Right atrium auricular region (tissue), 2 donors: Measurements from ENCODE around the gene CARMIL3. TPM values are rescaled to one million over a fixed set of nuclear protein-coding genes. Genes with fewer than 3 reads are reported as not detected.

Experiments
- DNase-seq: peaks from one replicate; pipeline ENCODE4 v3.0.0-alpha.2; 2019; ENCODE audit warnings: low spot score
- H3K27ac ChIP-seq, 2 donors: fragments of 200-600 bp; sonication (generic); 1 replicate in 1 of 2; 2 replicates in 1 of 2; pipeline ENCODE4 v1.5.1; 2016 to 2019
- H3K27me3 ChIP-seq, 2 donors: fragments of 200-600 bp; sonication (generic); one replicate each; pipeline versions ENCODE4 v1.5.1 to v1.6.0; 2017 to 2019
- H3K36me3 ChIP-seq: fragments of 200-600 bp; sonication (generic); one replicate; pipeline ENCODE4 v1.5.1; 2016
- H3K4me1 ChIP-seq, 2 donors: fragments of 200-600 bp; sonication (generic); one replicate each; pipeline versions ENCODE4 v1.5.1 to v1.6.0; 2017 to 2019
- H3K4me3 ChIP-seq, 2 donors: fragments of 200-600 bp; sonication (generic); 1 replicate in 1 of 2; 2 replicates in 1 of 2; pipeline ENCODE4 v1.5.1; 2017 to 2019; ENCODE audit warnings: mild to moderate bottlenecking in 1 of 2, moderate library complexity in 1 of 2
- H3K9me3 ChIP-seq, 2 donors: fragments of 200-600 bp; sonication (generic); one replicate each; pipeline ENCODE4 v1.5.1; 2019
- total RNA-seq, 2 donors: library from RNA; depleted of rRNA; stranded (reverse); fragments of >200 nt; gene quantifications; one replicate each; pipeline ENCODE4 v1.1.0, GENCODE V29; 2016
- TF ChIP-seq, protein P1 (sequence below), 2 donors: fragments of 200-600 bp; sonication (generic); IDR thresholded peaks; one replicate each; pipeline ENCODE4 v1.5.1; 2019; ENCODE audit warnings: antibody characterized with exemption in 2 of 2

CARMIL3 gene
- total RNA-seq, 2 donors from 2014 or later = not detected

DNA sequence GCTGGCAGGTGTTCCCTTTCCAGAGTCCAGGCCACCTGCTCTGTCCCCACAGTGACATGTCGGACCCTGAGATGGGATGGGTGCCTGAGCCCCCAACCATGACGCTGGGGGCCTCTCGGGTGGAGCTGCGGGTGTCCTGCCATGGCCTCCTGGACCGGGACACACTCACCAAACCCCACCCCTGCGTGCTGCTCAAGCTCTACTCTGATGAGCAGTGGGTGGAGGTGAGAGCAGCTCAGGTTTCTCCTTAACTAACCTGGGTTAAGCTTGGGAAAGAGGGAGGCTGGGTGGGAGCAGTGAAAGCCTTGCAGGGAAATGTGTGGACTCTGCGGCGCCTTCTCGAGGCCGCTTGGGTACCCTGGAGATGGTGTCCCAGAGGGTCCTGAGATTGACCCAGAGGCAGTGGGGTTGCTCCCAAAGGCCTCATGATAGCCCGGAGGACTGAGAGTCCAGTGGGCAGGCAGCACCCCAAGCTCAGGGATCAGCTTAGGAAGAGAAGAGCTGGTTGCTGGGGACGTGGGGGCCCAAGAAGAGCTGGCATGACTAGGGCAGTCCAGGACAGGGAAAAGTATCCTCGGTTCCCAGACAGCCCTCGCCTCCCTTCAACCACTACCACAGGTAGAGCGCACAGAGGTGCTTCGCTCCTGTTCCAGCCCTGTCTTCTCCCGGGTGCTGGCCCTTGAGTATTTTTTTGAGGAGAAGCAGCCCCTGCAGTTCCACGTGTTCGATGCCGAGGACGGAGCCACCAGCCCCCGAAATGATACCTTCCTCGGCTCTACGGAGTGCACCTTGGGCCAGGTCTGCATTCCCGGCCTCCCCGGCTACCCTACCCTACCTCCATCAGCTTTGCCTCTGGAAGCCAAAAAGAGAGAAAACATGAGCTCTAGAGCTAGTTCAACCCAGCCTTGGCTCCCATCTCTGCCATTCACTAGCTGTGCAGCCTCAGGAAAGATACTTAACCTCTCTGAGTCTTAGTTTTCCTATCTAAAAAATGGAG lies 21.4 kb downstream of the CARMIL3 start:
- TF ChIP-seq, protein P1, sequence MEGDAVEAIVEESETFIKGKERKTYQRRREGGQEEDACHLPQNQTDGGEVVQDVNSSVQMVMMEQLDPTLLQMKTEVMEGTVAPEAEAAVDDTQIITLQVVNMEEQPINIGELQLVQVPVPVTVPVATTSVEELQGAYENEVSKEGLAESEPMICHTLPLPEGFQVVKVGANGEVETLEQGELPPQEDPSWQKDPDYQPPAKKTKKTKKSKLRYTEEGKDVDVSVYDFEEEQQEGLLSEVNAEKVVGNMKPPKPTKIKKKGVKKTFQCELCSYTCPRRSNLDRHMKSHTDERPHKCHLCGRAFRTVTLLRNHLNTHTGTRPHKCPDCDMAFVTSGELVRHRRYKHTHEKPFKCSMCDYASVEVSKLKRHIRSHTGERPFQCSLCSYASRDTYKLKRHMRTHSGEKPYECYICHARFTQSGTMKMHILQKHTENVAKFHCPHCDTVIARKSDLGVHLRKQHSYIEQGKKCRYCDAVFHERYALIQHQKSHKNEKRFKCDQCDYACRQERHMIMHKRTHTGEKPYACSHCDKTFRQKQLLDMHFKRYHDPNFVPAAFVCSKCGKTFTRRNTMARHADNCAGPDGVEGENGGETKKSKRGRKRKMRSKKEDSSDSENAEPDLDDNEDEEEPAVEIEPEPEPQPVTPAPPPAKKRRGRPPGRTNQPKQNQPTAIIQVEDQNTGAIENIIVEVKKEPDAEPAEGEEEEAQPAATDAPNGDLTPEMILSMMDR (IDR thresholded peaks at IDR 0.05) = no peak

DNA sequence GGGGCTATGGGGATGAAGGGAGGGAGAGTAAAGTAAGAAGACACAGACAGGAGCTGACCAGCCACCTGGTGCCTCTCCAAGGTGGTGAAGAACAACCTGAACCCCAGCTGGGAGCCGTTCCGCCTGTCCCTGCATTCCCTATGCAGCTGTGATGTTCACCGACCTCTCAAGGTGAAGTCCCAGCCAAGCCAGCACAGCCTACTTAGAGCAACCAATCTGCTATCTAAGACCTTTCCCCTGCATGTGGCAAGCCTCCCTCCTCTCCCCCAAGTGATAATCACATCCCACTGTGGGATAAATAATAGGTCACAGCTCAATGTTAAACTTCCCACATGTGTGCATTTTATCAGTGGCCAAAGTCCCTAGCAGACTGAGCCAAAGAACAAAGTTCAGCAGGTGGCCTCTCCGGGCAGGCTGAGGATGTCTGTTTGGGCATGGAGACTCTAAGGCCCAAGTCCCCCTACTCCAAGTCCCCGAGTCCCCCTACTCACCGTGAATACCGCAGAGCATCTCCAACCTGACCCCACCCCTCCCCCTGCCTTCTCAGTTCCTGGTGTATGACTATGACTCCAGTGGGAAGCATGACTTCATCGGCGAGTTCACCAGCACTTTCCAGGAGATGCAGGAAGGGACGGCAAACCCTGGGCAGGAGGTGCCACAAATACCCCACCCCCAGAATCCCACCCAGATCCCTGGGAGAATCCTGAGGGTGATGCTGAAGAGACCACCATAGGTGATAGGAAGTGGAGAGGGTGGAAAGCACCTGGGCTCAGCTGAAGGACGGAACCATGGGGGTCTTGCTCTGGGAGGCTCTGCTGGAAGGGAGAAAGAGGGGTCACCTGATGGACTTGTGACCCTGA lies 23.0 kb downstream of the CARMIL3 start:
- TF ChIP-seq, protein P1 (IDR thresholded peaks at IDR 0.05) = no peak

More for the DNA sequence above, 21.4 kb downstream of the CARMIL3 start:
- no peak overlapping the region for H3K4me3 ChIP-seq
- H3K4me1 ChIP-seq = peaks cover 0 to 11% of the 10 kb centered on the region in 2 donors
- no peaks in the 10 kb centered on the region for H3K9me3 ChIP-seq
- no peaks in the 10 kb centered on the region for H3K27me3 ChIP-seq
- H3K36me3 ChIP-seq = no peaks in the 10 kb centered on the region
- no peak for DNase-seq
- no peak overlapping the region for H3K27ac ChIP-seq

DNA sequence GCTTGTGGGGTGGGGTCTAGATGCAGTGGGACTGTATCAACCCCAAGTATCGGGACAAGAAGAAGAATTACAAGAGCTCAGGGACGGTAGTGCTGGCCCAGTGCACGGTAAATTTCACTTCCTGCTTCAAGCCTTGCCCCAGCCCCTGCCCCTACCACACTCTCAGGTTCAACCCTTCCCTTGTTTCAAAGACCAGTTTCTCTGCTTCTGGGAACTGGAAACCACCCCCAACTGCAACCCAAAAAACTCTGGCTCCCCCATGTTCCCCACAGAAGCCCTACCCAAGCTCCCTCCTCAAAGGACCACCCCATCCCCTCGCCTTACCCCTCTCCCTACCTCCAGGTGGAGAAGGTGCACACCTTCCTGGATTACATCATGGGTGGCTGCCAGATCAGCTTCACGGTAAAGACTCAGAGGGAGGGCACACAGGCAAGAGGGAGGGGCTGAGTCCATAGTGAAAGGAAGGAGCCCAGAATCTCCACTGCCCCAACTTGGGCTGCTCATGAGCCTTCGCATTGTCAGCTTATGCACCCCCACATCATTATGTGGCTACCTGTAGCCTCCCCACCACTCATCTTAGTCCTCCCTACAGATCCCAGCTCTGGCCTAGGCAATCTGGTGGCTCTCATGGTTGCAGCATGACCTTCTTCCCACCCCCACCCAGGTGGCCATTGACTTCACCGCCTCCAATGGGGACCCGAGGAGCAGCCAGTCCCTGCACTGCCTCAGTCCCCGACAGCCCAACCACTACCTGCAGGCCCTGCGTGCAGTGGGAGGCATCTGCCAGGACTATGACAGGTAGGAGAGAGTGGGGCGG lies 23.9 kb downstream of the CARMIL3 start:
- no peaks in the 10 kb centered on the region for H3K36me3 ChIP-seq
- H3K27ac ChIP-seq = no peak overlapping the region
- DNase-seq = no peak
- peaks cover 0 to 13% of the 10 kb centered on the region in 2 donors for H3K4me1 ChIP-seq
- no peaks in the 10 kb centered on the region for H3K9me3 ChIP-seq
- TF ChIP-seq, protein P1 (IDR thresholded peaks at IDR 0.05) = no peak
- no peak overlapping the region for H3K4me3 ChIP-seq
- no peaks in the 10 kb centered on the region for H3K27me3 ChIP-seq

More for the DNA sequence above, 23.0 kb downstream of the CARMIL3 start:
- no peak for DNase-seq
- H3K36me3 ChIP-seq = no peaks in the 10 kb centered on the region
- no peaks in the 10 kb centered on the region for H3K9me3 ChIP-seq
- no peak overlapping the region for H3K27ac ChIP-seq
- peaks cover 0 to 11% of the 10 kb centered on the region in 2 donors for H3K4me1 ChIP-seq
- H3K27me3 ChIP-seq = no peaks in the 10 kb centered on the region
- H3K4me3 ChIP-seq = no peak overlapping the region

DNA sequence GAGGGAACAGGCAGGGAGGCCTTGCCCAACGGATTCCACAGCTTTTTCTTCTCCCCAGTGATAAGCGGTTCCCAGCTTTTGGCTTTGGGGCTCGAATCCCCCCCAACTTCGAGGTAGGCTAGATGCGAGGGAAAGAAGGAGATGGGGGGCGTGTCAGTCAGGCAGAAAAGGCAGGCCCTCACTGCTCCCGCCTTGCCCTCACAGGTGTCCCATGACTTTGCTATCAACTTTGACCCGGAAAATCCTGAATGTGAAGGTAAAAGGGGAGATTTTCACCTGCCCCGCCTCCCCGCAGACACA lies 24.4 kb downstream of the CARMIL3 start:
- Histone ChIP-seq H3K36me3 (no peaks in the 10 kb centered on the region), H3K27ac (no peak overlapping the region), H3K9me3 (no peaks in the 10 kb centered on the region), H3K4me3 (no peak overlapping the region), H3K27me3 (no peaks in the 10 kb centered on the region), H3K4me1 (peaks cover 0 to 17% of the 10 kb centered on the region in 2 donors)
- TF ChIP-seq, protein P1 (IDR thresholded peaks at IDR 0.05) = no peak
- DNase-seq = no peak

DNA sequence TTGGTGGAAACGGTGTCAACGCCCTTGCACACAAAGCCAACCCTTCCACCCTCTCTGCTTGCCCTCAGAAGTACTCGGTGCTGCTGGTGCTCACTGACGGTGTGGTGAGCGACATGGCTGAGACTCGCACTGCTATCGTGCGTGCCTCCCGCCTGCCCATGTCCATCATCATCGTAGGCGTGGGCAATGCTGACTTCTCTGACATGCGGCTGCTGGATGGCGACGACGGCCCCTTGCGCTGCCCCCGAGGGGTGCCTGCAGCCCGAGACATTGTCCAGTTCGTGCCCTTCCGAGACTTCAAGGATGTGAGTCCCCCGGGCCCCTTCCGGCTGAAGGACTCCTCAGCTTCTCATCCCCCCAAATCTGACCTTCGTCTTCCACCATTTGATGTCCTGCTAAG lies 25.3 kb downstream of the CARMIL3 start:
- Histone ChIP-seq H3K36me3 (no peaks in the 10 kb centered on the region), H3K27ac (no peak overlapping the region), H3K4me3 (no peak overlapping the region), H3K4me1 (peaks cover 0 to 15% of the 10 kb centered on the region in 2 donors), H3K27me3 (no peaks in the 10 kb centered on the region), H3K9me3 (no peaks in the 10 kb centered on the region)
- TF ChIP-seq, protein P1 (IDR thresholded peaks at IDR 0.05) = no peak
- DNase-seq = no peak
